CD14-positive monocyte (primary cell): ENCODE measurements around the gene UQCC2. TPM values are rescaled to one million over a fixed set of nuclear protein-coding genes. Genes with fewer than 3 reads are reported as not detected.

Source experiments
- DNase-seq, 3 donors: peaks; one replicate each; pipeline ENCODE4 v3.0.0-alpha.2; 2011 to 2022
- H2AFZ ChIP-seq: 2 replicates; pipeline ENCODE4 v1.6.0; 2012; ENCODE audit warnings: mild to moderate bottlenecking, low read depth, low read length, inconsistent platforms; ENCODE audit not compliant: insufficient read depth, poor library complexity, severe bottlenecking
- H3K27ac ChIP-seq, 2 donors: 1 replicate in 1 of 2; 2 replicates in 1 of 2; pipeline ENCODE4 v1.5.1; 2012 to 2013; ENCODE audit warnings: low read length in 2 of 2, control low read depth in 1 of 2, inconsistent platforms in 1 of 2, low read depth in 1 of 2, mild to moderate bottlenecking in 1 of 2
- H3K27me3 ChIP-seq, 2 donors: one replicate each; pipeline versions ENCODE4 v1.6.0 to v1.6.1; 2011 to 2013; ENCODE audit warnings: low read length in 2 of 2; ENCODE audit not compliant: control insufficient read depth in 2 of 2, insufficient read depth in 2 of 2
- H3K36me3 ChIP-seq, 2 donors: replicated peaks in 1 of 2; 1 replicate in 1 of 2; 2 replicates in 1 of 2; pipeline versions ENCODE4 v1.5.1 to v1.6.1; 2012 to 2013; ENCODE audit warnings: low read length in 2 of 2, control low read depth in 1 of 2, inconsistent platforms in 1 of 2, mild to moderate bottlenecking in 1 of 2; ENCODE audit not compliant: insufficient read depth in 2 of 2, control insufficient read depth in 1 of 2
- H3K4me1 ChIP-seq, 2 donors: 1 replicate in 1 of 2; 2 replicates in 1 of 2; pipeline versions ENCODE4 v1.5.1 to v1.6.1; 2012 to 2013; ENCODE audit warnings: low read length in 2 of 2, control low read depth in 1 of 2, inconsistent platforms in 1 of 2, mild to moderate bottlenecking in 1 of 2, moderate library complexity in 1 of 2; ENCODE audit not compliant: insufficient read depth in 2 of 2, control insufficient read depth in 1 of 2
- H3K4me2 ChIP-seq: replicated peaks from 2 replicates; pipeline ENCODE3; 2012; ENCODE audit warnings: low read length, moderate library complexity, mild to moderate bottlenecking; ENCODE audit not compliant: poor library complexity, severe bottlenecking; ENCODE audit errors: extremely low read depth
- H3K4me3 ChIP-seq, 3 experiments: fragments of 200-600 bp in 1 of 3; sonication (generic) in 1 of 3; replicated peaks in 1 of 3; 1 replicate in 2 of 3; 2 replicates in 1 of 3; pipeline ENCODE4 v1.5.1; 2011 to 2013; ENCODE audit warnings: low read length in 3 of 3, mild to moderate bottlenecking in 3 of 3, control low read depth in 2 of 3, low read depth in 2 of 3, inconsistent platforms in 1 of 3, moderate library complexity in 1 of 3
- H3K79me2 ChIP-seq: 2 replicates; pipeline ENCODE4 v1.6.0; 2012; ENCODE audit warnings: mild to moderate bottlenecking, control low read depth, inconsistent platforms, low read length, moderate library complexity; ENCODE audit not compliant: insufficient read depth
- H3K9ac ChIP-seq: 2 replicates; pipeline ENCODE4 v1.6.0; 2017; ENCODE audit warnings: low read length, mild to moderate bottlenecking; ENCODE audit not compliant: insufficient read depth, poor library complexity, severe bottlenecking
- H3K9me3 ChIP-seq, 2 donors: replicated peaks in 1 of 2; 1 replicate in 1 of 2; 2 replicates in 1 of 2; pipeline versions ENCODE4 v1.5.1 to v1.6.1; 2012 to 2013; ENCODE audit warnings: low read length in 2 of 2, control low read depth in 1 of 2; ENCODE audit not compliant: control insufficient read depth in 1 of 2, insufficient read depth in 1 of 2
- H4K20me1 ChIP-seq: 2 replicates; pipeline ENCODE4 v1.6.0; 2012; ENCODE audit warnings: mild to moderate bottlenecking, low read length, control low read depth, moderate library complexity; ENCODE audit not compliant: insufficient read depth
- H3K27ac Mint-ChIP-seq, 7 donors: one replicate each; pipeline ENCODE4 v1.8.0; 2020; ENCODE audit warnings: mild to moderate bottlenecking in 7 of 7, mixed read lengths in 7 of 7, moderate library complexity in 6 of 7, inconsistent platforms in 2 of 7
- H3K27me3 Mint-ChIP-seq, 3 donors: one replicate each; pipeline ENCODE4 v1.8.0; 2021 to 2022; ENCODE audit warnings: low read depth in 3 of 3, mild to moderate bottlenecking in 3 of 3, mixed read lengths in 3 of 3, moderate library complexity in 3 of 3, inconsistent platforms in 1 of 3
- H3K36me3 Mint-ChIP-seq, 2 donors: one replicate each; pipeline ENCODE4 v1.8.0; 2020; ENCODE audit warnings: mixed read lengths in 2 of 2, inconsistent platforms in 1 of 2, mild to moderate bottlenecking in 1 of 2
- H3K4me1 Mint-ChIP-seq: one replicate; pipeline ENCODE4 v1.8.0; 2020; ENCODE audit warnings: mild to moderate bottlenecking, mixed read lengths
- H3K4me3 Mint-ChIP-seq, 2 donors: one replicate each; pipeline ENCODE4 v1.8.0; 2020; ENCODE audit warnings: mild to moderate bottlenecking in 2 of 2, mixed read lengths in 2 of 2, moderate library complexity in 1 of 2
- H3K9me3 Mint-ChIP-seq, 7 donors: one replicate each; pipeline ENCODE4 v1.8.0; 2020 to 2022; ENCODE audit warnings: mixed read lengths in 7 of 7, mild to moderate bottlenecking in 6 of 7, moderate library complexity in 6 of 7, inconsistent platforms in 2 of 7
- WGBS: methylation state at CpG from one replicate; pipeline ENCODE4 v1.1.5; 2013; ENCODE audit warnings: missing lambda C conversion rate; ENCODE audit not compliant: insufficient coverage; 5-methylcytosine and 5-hydroxymethylcytosine counted together
- intact Hi-C, 2 donors: fragments of 100-400 bp; cut with micrococcal nuclease; formaldehyde crosslinking; loops; one replicate each; pipeline versions ENCODE4 v1.15.0 to v1.15.1; 2023
- polyA plus RNA-seq, 3 donors: library from polyadenylated mRNA; depleted of rRNA in 1 of 3; unstranded in 2 of 3; stranded (reverse) in 1 of 3; fragments of 300-500 nt in 2 of 3; fragments of >200 nt in 1 of 3; fragmentation: Illumina TruSeq in 2 of 3; gene quantifications; 1 replicate in 2 of 3; 2 replicates in 1 of 3; pipeline ENCODE4 v1.2.3, GENCODE V29; 2012 to 2021
- TF ChIP-seq, protein P1 (sequence below): fragments of 200-600 bp; IDR thresholded peaks from one replicate; pipeline ENCODE4 v1.8.0; 2022; ENCODE audit warnings: antibody characterized with exemption, mild to moderate bottlenecking

Gene UQCC2
- polyA plus RNA-seq, 3 donors, result 10.3 to 39.3 (median 37.2) TPM

DNA sequence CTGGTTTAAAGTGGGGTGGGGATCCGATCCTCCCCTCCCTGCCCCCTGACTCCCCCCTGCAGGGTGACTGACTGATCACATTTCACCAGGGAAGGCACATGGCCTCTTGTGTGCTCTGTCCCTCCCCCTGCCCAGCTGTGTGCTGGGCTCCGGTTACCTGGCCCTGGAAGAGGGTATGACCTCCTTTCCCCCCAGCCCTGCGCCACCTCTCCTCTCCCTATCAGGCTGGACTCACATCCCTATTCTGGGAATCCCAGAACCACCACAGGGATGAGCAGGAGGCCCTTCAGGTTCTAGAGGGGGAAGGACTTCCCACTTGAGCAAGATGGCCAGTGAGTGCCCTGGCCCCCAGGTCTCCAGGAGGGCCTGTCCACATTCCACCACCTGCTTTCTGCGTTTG lies 37.3 kb upstream of the UQCC2 start:
- Histone ChIP-seq H3K79me2 (no peaks in the 10 kb centered on the region), H3K27me3 (no peaks in the 10 kb centered on the region), H3K4me2 (no peak overlapping the region), H4K20me1 (no peaks in the 10 kb centered on the region), H3K4me3 (no peak overlapping the region), H3K36me3 (no peaks in the 10 kb centered on the region), H3K27ac (no peak overlapping the region), H2AFZ (no peak overlapping the region), H3K9ac (no peak overlapping the region), H3K9me3 (no peaks in the 10 kb centered on the region), H3K4me1 (no peaks in the 10 kb centered on the region)
- peaks cover 0 to 9% (median 4%) of the 10 kb centered on the region in 3 donors for H3K27me3 Mint-ChIP-seq
- no peak overlapping the region for H3K4me3 Mint-ChIP-seq
- H3K36me3 Mint-ChIP-seq, result no peaks in the 10 kb centered on the region
- no peak for DNase-seq
- TF ChIP-seq, protein P1, sequence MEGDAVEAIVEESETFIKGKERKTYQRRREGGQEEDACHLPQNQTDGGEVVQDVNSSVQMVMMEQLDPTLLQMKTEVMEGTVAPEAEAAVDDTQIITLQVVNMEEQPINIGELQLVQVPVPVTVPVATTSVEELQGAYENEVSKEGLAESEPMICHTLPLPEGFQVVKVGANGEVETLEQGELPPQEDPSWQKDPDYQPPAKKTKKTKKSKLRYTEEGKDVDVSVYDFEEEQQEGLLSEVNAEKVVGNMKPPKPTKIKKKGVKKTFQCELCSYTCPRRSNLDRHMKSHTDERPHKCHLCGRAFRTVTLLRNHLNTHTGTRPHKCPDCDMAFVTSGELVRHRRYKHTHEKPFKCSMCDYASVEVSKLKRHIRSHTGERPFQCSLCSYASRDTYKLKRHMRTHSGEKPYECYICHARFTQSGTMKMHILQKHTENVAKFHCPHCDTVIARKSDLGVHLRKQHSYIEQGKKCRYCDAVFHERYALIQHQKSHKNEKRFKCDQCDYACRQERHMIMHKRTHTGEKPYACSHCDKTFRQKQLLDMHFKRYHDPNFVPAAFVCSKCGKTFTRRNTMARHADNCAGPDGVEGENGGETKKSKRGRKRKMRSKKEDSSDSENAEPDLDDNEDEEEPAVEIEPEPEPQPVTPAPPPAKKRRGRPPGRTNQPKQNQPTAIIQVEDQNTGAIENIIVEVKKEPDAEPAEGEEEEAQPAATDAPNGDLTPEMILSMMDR, result no peak
- peaks cover 13% of the 10 kb centered on the region for H3K4me1 Mint-ChIP-seq
- WGBS, result no CpG with 5 or more reads among the region's 4 CpGs
- no peaks in the 10 kb centered on the region for H3K9me3 Mint-ChIP-seq
- no peak overlapping the region for H3K27ac Mint-ChIP-seq
- intact Hi-C loops, result no loop called here

DNA sequence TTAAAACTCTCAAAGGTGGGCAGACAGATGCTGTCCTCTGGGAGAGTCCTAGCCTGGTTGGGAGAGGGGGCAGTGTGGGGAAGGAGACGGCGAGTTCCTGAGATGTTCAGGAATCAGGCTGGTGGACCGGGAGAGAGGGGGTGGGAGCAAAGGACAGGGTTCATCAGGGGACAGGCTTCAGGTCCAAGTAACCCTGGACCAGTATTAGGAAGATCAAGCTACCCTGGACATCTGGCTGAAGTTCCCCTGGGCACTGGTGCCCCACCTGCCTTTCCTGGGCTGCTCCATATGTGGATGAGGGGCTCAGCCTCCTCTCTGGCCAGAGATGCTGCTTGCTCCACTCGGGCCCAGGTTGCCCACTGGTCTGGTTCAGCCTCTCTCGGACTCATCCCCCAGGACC lies 36.3 kb upstream of the UQCC2 start:
- Mint-ChIP-seq H3K4me1 (peaks cover 13% of the 10 kb centered on the region), H3K9me3 (no peaks in the 10 kb centered on the region), H3K4me3 (no peak overlapping the region), H3K27ac (no peak overlapping the region), H3K27me3 (peaks cover 4 to 12% (median 4%) of the 10 kb centered on the region in 3 donors), H3K36me3 (no peaks in the 10 kb centered on the region)
- Histone ChIP-seq H3K79me2 (no peaks in the 10 kb centered on the region), H3K9ac (no peak overlapping the region), H3K27ac (no peak overlapping the region), H3K36me3 (no peaks in the 10 kb centered on the region), H3K9me3 (no peaks in the 10 kb centered on the region), H3K4me3 (no peak overlapping the region), H4K20me1 (no peaks in the 10 kb centered on the region), H3K27me3 (no peaks in the 10 kb centered on the region), H2AFZ (no peak overlapping the region), H3K4me2 (no peak overlapping the region), H3K4me1 (no peaks in the 10 kb centered on the region)
- DNase-seq, result no peak
- intact Hi-C loops, result no loop called here
- TF ChIP-seq, protein P1, result no peak
- 87% methylated on average over 3 of the region's 5 CpGs for WGBS
